GM21576 (cell line): ENCODE measurements around the gene ADAMTSL3.

ENCODE experiments used
- ATAC-seq: cut with Tn5 transposase; IDR thresholded peaks from one replicate; pipeline ENCODE4 v1.9.1; 2021; ENCODE audit warnings: mild to moderate bottlenecking, moderate library complexity; ENCODE audit not compliant: unreplicated experiment

ADAMTSL3 gene

DNA sequence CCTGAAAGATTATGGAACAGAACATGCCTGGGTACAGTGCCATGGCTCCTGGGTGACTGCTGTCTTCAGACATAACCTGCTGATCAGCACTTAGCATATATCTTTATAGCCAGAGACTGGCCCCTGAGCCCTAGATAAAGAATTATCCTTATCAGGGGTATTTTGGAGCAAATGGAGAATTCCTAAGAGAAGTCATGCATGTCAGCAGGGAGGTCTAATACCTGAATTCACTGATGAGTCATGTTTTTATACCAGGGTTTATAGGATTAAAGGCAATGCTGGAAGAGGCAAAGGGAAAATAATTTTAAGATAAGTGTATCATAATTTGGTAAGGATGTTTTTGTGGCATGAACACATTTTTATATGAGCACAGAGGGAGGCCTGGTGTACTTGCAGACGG, 159.8 kb downstream of the ADAMTSL3 start:
- no peak for ATAC-seq

DNA sequence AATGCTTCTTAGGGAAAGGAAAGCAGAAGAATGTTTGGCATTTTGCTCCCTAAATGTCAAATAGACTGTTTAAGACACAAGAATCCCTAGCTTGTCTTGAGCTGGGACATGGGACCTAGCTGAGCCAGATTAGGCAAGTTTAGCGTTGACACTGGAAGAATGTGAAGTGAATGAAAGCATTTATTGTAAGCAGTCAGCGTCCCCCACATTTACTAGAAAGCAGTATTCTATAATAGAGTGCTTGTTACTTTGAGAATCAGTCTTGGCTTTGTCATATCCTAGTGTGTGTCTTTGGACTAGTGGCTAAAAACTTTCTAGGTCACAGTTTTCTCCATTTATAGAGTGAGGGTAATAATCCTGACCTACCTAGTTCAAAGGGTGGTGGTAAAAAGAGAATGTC, 161.6 kb downstream of the ADAMTSL3 start:
- ATAC-seq: no peak

DNA sequence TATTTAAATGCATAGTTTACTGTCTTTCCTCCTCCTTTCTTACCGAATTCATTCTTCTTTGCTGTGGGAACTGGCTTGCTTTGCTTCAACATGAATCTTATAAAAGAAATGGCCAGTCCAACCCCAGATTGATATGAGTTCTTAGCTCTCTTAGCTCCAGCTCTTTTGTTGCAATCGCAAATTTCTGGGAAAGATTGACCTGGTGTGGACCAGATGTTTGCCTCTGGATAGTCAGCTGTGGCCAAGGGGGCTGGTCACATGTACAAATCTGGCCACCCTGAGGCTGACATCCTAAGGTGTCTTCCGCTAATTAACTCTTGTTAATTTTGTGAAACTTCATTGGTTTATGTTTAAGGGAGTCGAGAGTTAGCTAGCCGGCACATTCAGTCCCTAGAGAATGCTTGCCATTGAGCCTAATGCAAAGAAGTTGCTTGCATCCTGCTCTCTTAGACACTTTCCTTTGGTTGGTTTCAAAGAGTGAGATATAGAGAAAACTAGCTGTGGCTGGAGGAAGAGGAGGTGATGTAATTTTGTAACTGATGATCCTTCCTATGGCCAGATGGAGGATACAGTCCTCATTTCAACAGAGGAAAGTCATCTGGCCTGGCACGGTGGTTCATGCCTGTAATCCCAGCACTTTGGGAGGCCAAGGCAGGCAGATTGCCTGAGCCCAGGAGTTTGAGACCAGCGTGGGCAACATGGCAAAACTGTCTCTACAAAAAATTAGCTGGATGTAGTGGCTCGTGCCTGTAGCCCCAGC, 162.4 kb downstream of the ADAMTSL3 start:
- no peak for ATAC-seq

DNA sequence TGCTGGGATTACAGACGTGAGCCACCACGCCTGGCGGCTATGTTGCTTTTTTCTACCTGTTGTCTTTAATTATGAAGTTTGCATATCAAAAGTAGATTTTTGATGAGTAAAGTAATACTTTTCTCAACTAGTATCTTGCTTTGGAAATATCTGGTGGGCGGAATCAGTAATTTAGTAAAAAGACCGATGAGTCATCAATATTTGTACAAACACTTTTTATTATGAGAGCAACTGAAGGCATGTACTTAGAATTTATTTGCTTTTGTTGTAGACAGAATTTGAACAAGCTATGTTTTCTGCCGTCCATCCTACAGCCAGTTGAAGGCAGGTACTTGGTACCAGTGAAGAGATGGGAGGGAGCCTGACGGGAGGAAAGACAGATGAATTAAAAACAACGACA, 164.7 kb downstream of the ADAMTSL3 start:
- ATAC-seq: no peak

DNA sequence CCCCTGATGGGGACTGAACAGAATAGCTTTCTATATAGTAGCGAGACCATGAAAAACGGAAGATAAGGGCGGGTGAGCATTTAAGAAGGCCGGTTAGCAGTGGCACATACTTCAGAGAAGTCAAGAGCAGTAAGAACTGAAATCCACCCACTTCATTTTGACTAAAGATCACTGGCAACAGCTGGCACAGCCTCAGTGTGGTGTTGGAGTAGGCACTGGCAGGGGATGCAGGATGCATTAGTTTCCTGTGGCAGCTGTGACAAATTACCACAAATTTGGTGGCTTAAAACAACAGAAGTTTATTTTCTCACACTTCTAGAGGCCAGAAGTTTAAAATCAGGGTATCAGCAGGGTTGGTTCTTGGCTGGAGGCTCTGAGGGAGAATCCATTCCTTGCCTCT, 176.5 kb downstream of the ADAMTSL3 start:
- no peak for ATAC-seq

DNA sequence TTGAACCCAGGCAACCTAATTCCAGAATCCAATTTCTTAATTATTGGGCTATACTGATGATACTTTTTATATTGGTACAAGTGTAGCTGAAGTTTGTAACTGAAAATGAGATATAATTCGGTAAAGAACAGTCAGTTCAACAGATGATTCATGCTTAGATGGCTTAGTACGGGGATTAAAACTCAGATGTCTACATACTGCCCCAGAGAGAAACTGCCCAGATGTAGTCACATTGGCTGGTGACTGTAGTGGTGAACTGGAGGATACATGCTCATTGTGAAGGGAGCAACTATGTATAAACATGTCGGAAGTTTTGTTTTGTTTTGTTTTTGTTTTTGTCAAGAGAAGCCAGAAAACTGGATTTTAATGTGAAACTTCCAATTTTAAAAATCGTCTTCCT, 179.6 kb downstream of the ADAMTSL3 start:
- ATAC-seq: no peak

DNA sequence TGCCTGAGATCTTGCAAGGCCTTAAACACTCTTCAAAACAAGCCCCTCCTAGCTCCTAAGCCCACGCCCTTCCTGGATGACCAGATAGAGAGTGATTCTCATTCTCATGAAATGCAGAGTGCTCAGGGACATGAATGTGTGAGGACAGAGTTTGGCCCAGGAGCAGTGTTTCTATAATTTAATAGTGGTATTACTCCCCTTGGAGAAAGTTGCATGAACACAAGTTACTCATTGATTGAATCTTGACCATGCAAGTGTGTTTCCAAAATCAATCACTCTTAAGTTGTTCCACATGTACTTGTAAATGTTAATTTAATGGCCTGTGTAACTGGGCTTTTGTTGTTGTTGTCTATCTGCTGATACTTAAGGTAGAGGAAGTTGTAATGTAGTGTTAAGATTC, 181.6 kb downstream of the ADAMTSL3 start:
- no peak for ATAC-seq

DNA sequence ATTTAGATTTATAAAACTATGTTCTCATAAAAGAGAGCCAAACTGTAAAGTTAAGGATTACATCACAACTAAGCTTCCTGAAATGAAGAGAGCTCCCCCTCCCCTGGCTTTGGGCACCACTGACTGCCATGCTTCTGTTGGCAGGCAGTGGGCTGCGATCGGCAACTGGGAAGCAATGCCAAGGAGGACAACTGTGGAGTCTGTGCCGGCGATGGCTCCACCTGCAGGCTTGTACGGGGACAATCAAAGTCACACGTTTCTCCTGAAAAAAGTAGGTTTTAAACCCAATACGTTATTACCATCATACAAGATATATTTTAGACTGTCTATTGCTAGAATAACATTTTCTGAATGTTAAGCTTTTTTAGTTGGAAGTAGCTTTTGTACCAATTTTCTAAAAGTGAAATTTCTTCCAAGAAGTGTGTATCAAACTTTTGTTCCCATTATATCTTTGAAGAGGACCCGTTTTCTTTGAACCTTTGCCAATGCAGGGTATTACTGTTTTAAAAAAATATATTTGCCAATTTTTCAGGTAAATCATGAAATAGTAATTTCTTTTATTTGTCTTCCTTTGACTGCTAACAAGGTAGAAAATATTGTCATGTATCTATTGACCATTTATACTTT, 184.1 kb downstream of the ADAMTSL3 start:
- no peak for ATAC-seq

DNA sequence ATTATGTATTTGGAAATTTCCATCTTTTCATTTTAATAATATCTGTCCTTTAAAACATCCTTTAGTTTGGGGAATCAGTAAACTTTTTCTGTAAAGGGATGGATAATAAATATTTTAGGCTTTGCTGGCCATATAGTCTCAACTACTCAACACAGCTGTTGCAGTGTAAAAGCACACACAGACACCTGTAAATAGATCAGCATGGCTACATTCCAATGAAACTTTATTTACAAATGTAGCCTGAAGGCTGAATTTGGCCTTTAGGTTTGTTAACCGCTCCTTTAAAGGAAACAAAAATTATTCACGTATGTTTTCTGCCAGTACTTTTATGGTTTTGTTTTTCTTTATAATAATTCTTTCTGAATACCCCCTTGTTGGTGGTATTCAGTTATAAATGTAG, 184.8 kb downstream of the ADAMTSL3 start:
- ATAC-seq: no peak

DNA sequence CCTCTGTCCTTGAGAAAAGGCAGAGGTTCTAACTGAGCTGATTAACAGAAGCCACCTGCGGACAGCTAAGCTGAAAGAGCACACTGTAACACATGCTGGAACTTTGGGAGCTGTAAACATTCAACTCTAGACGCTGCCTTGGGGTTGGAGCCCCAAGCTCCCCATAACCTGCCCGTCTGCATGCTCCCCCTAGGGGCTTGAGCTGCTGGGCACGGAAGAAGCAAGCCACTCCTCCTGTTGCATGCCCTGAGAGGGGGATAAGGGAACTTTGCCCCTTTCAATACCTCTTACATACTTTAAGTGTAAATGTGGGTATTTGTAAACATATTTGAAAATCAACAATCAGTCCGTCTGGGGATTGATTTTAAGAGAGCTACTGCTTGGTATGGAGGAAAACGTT, 188.4 kb downstream of the ADAMTSL3 start:
- no peak for ATAC-seq

DNA sequence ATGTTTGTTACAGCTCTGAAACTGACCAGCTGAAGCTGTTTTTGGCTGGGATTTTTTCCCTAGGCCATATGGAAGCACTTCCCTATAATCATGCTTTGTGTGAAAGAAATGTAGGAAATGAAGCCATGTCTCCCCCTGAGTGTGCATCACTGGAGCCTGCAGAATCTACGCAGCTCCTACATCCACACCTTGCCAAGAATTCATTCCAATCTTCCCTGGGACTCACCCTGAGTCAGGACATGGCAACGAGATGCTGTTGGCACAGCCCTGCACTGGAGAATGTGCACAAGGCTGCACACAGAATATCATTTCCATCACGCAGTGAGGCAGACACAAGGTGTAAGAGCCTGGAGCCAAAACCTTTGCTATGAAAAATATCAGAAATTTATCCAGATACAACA, 189.5 kb downstream of the ADAMTSL3 start:
- ATAC-seq: no peak

DNA sequence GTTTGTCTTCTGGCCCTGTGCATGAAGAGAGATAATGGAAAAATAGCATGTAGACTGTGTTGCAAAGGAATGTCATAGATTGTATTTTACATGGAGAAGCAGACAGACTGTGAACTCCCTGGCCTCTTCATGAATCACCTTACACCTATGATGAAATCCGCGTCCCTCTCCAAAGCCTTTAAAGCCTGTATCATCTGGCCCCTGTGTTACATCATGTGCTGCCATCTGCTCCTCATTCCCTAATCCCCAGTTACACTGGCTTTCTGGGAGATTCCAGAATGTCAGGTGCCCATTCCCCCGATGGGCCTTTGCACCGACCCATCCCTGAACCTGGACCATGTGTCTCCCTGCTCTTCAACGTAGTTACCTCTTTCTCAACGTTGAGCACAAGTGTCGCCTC, 190.8 kb downstream of the ADAMTSL3 start:
- no peak for ATAC-seq

DNA sequence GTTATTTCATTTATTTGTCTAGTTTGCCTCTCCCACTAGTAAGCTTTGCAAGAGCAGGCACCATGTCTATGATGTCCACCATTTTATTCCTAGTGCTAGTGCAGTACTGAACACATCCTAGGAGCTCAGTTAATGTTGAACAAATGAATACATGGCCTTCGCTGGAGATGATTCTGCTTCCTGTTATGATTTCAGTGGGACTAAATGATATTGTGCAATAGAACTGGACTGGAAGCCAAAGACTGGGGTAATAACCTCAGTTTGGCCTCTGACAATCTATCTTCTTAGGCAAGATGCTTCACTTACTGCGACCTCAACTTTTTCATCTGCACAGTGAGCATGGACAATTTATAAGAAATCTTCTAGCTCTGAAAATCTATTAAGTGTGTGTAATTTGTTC, 191.3 kb downstream of the ADAMTSL3 start:
- ATAC-seq: no peak

DNA sequence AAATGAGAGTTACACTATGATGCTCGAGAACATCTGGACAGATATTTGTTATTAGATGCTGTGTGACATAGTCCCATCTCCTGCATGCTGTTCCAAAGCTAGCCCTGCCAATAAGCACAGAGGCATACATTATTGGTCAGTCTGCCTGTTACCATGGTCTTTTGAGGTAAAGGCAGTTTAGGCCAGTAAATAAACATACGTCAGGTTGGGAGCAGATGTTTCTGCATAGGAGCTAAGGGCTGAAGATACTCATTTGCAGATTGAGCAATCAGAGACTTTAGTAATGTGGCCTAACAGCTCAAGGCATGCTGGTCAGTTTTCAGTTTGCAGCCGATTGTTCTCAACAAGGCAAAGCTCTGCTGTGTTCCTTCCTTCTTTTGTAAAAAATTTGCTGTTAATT, 192.9 kb downstream of the ADAMTSL3 start:
- ATAC-seq: no peak

DNA sequence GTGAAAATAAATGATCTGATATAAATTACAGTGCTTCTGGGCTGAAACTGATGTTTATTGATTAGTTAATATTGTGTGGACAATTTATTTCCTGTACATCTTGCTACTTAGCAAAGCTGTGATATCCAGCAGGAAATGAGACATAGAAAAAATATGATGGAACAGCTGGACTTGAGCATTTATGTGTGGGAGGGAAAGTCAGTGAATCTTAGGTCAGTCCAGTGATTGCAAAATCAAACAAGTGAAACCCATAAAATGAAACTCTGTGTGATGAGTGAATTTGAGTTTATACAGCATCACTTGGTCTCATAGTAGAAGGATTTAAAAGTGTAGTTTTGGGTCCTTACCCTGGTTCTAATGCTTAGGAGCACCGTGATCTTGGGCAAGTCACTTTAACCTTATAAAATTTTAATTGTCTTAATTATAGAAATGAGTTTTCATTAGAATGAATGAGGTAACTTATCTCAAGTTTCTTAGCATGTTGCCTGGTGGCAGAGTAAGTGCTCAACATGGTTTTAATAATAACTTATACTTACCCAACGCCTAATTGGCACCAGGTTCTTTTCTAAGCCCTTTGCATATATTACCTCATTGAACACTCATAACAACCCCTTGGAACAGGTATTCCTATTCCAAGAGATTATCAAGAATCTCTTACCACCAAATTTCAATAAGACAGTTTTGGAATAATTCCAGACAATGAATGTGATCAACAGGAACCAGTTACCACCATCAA, 194.6 kb downstream of the ADAMTSL3 start:
- ATAC-seq: no peak

DNA sequence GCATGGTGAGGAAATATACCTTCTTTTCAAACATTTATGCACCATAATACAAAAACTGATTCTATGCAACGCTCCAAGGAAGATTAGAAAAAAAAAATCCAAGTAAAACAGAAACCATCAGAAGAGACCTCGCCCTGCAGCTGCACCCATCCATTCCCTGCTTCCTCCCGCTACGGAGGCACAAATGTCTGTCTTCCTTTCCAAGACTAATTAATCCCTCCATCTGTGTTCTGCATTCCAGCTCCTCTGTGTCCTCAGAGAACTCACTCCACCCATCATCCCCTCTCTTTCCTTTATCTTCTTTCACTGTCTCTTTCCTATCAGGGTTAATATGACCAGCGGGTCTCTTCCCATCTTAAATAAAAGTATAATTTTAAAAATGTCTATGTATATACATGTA, 196.1 kb downstream of the ADAMTSL3 start:
- no peak for ATAC-seq

DNA sequence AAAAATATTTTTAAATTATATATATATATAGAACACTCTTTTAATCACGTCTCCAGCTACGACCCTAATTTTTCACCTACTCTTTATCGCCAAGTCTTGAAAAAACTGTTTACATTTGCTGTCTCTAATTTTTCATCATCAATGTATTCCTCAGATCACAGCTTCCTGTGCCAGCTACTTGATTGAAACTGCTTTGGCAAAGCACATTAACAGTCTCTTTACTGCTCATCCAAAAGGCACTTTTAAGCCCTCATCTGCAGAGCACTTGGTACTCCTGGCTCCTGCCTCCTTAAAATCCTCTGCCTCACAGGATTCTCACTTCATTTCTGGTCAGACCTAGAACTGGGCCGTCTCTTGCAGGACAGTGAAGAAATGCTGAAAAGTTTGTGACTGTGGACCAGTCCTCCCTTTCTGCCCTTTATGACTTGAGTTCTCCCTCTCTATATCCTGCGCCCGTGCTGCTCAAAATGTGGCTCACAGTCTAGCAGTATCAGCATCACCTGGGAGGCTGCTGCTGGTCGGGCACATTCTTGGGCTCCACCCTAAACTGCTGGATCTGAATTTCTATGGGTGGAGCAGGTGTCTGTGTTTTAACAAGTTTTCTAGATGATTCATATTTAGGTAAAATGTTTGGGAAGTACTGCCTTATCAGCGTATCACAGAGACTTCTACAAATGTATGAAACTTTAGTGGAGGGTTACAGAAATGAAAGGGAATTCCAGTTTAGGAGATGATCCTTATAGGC, 196.8 kb downstream of the ADAMTSL3 start:
- ATAC-seq: no peak

DNA sequence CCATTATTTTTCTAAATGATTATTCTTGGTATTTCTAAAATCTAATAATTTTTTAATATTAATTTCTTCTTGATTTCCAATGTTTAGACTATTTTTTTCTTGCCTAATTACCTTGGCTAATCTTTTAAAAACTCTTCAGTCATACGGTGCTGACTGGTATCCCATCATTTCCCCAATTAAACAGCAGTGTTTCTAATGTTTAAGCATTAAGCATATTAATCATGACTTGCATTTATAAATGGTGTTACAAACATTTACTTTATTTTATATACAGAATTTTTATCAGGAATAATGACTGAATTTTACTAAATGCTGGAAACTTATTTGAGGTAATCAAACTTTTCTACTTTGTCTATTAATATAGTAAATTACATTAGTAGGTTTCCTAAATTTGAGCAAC, 199.3 kb downstream of the ADAMTSL3 start:
- no peak for ATAC-seq

DNA sequence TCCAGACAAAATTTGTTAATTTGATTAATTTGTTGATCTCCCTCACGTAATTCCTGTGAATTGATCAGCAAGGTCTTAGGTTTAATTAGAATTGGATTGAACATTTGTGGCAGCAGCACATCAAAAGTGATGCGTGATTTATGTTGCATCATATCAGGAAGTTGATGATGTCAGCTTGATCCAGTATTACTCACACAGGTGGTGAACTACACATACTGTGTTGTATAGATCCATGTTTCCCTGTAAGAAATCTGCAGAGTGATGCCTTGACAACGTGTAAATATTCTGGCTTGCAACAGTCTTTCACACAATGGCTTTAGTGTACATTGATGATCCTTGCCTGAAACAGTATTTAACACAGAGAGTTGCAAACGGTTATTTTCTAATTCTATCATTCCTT, 200.4 kb downstream of the ADAMTSL3 start:
- ATAC-seq: no peak

DNA sequence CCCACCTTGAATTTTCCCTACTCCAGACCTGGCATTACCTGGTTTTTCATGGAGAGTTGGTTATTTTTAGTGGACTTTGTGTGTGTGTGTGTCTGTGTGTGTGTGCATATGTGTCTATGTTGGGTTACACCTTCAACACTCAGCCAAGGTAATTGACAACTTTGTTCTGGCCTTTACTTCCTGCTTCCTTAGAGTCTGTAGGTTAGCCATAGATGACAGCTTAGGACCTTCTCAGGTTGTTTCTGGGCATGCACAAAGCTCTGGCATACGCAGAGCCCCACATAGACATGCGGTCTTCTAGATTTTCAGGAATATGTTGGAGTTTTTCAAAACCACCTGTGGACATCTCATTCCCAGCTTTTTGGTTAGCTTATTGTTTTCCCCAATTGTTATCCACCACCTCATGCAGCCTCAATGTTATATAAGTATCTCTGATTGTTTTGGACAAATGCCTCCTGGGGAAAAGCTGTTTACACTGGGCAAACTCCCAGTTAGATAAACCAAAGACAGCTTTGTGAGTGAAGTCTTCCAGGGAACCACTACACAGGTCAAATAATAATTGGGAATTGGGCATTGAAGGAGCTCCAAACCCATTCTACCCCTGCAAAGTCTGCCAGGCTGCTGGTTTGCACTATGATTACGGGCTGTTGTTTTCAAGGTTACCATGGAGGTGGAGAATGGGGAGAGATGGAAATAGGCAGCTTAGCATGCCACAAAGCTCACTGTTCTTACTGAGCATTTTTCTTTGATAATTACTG, 201.2 kb downstream of the ADAMTSL3 start:
- ATAC-seq: no peak

DNA sequence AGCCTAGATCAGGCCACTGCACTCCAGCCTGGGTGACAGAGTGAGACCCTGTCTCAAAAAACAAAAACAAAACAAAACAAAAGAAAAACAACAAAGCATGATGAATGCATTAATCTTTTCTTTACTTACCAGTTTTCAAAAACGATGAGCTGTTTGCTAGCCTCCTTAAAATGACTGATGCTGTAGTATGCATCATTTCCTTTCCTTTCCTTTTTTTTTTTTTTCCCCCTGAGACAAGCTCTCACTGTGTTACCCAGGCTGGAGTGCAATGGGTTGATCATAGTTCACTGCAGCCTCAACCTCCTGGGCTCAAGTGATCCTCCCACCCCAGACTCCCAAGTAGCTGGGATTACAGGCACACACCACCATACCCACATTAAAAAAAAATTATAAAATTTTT, 202.0 kb downstream of the ADAMTSL3 start:
- no peak for ATAC-seq
